GM10266 (cell line): ENCODE data around the gene ASIC4.

Experiments
- DNase-seq: peaks from one replicate; pipeline ENCODE4 v3.0.0; 2012; ENCODE audit errors: extremely low spot score
- CTCF ChIP-seq: IDR thresholded peaks from 2 replicates; pipeline ENCODE4 v1.5.1; 2012; ENCODE audit warnings: mild to moderate bottlenecking, low read depth; ENCODE audit not compliant: control insufficient read depth, insufficient read depth; ENCODE audit errors: missing control alignments

Gene ASIC4

DNA sequence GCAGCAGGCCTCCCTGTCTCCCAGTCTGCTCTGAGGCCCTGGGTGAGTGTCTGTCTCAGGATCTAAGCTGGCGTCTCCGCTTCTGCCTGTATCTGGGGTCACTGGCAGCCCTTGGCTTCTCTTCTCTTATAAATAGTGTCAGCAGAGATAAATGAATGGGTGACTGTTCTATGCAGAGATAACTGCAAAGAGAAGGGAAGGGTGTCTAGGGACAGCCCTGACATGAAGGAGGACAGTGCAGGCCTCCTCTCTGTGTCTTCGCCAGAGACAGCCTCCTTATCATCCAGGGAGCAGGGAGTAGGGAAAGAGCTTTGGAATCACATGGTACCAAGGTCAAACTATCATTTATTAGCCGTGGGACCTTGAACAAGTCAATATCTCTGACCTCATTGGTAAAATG is 43.9 kb upstream of the ASIC4 start:
- no peak for DNase-seq
- TF ChIP-seq CTCF: no peak

DNA sequence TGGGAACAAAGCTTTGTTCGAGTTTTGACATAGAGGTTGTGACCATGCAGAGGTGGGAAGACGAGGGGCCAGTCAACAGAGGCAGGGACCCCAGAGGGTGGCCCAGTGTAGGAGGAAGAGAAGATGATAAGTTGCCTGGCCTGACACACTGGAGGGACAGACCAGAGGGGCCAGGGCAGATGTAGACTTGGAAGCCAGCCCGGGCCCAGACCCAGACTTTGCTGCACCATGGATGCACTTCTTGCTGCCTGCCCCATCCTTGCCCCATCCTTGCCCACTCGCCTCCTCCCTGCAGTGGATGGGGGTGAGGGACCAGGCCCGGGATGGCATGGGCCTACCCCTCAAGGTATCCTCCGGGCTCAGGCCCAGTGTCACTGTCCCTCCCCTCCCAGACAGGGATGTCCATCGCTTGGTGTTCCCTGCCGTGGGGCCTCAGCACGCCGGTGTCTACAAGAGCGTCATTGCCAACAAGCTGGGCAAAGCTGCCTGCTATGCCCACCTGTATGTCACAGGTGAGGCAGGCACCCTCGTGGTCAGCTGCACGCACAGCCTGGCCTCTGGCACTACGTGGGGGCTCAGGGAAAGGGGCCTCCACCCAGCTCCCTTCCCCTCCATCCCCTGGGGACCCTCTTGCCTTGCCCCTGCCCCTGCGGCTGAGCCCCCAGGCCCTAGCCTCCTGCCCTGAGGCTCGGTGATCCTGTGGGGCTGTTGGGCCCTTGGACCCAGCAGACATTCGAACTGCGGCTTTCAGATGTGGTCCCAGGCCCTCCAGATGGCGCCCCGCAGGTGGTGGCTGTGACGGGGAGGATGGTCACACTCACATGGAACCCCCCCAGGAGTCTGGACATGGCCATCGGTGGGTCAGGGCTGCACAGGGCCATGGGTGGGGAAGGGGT is 42.6 kb upstream of the ASIC4 start:
- DNase-seq: no peak
- no peak for TF ChIP-seq CTCF

GRCh38 chr2:219472629-219473187 is 41.6 kb upstream of the ASIC4 start:
- no peak for TF ChIP-seq CTCF
- DNase-seq: no peak

GRCh38 chr2:219473511-219473910 is 40.8 kb upstream of the ASIC4 start:
- no peak for TF ChIP-seq CTCF
- DNase-seq: no peak

- no peak for TF ChIP-seq CTCF
Measured at GRCh38 chr2:219474285-219475060, 39.8 kb upstream of the ASIC4 start.

DNA sequence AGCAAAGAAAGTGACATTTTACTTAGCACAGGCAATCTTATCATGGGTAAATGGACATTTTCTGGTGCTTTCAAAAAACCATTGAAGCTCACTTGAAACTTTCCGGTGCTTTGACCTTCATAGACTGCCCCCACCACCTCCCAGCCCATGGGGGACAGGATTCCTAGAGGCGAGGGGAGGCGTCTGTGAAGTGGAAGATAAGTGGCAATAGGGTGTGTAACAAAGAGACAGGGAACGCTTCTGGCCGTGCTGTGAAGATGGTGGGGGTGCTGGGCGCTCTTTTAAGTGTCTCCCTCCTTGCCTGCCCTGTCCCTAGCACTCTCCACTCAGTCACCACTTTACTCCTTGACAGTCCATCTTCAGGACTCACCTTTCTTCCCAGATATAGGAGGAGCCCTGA is 39.0 kb upstream of the ASIC4 start:
- DNase-seq: no peak
- TF ChIP-seq CTCF: no peak

More at GRCh38 chr2:219474285-219475060, 39.8 kb upstream of the ASIC4 start:
- DNase-seq: no peak
